Measurements from ENCODE around the gene MYO9A.

Gene MYO9A

DNA sequence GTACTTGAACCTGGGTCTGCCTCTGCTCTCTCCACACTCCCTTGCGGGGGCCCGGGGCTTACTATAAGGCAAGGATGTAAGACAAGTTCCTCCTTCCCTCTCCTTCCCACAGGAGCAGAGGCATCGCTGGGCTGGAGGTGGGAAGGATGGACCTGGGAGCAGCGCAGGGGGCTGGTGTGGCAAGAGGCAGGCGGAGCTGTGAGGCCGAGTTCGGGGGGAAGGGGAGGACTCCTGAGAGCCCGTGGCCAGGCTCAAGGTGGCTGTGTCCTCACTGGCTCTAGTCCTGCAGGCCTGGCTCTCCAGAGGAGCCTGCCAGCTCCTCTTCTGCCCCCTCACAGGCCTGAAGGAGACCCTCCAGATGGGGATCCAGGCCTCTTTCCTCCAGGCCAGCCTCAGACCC is 308.6 kb downstream of the MYO9A start:
- no peak for DNase-seq (ENCODE audit: low spot score)

DNA sequence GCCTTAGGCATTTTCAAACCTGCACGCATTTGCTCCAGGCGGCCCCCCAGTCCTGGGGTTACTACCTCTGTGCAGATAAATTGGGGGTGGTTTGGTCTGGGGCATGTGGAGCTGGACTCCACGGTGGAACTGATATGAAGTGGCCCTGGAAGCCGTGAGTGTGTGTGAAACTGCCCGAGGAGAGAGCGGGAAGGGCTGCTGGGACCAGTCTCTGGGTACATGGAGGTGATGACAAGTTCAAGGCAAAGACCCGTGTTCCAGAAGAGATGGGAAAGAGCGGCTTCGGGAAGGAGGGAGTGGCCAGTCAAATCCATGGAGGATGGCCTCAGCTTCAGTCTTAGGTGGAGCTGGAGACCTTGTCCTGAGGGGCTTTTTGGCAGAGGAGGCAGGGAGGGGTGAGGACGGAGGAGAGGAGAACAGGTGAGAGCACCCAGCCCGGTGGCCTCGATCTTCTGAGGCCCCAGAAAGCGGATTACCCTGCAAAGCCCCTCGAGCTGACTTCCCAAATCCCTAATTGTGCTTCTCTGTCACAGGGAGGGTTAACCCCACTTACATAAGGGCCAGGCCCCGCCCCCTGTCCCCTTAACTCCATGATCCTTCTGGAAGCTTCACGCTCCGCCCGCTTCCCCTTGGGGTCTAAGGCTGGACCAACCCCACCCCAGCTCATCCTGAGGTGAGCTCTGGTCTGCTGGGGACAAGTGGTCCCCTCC is 309.5 kb downstream of the MYO9A start:
- DNase-seq (ENCODE audit: low spot score), result no peak

DNA sequence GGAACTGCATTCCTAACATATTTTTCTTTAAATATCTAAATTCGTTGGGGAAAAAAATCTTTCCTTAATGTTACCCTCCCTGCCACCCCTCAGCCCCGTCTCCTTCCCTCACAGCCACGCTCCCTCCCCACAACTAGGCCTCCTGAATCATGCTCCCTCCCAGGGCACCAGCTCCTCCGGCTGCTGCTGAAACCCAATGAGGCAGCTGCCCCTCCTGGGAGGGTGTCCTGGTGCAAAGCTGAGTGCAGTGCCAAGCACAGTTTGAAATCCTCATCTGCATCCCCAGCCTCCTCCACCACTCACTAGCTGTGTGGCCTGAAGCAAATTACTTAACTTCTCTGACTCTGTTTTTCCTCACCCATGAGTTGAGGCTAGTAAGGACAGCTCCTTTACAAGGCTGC is 310.3 kb downstream of the MYO9A start:
- no peak for DNase-seq (ENCODE audit: low spot score)

DNA sequence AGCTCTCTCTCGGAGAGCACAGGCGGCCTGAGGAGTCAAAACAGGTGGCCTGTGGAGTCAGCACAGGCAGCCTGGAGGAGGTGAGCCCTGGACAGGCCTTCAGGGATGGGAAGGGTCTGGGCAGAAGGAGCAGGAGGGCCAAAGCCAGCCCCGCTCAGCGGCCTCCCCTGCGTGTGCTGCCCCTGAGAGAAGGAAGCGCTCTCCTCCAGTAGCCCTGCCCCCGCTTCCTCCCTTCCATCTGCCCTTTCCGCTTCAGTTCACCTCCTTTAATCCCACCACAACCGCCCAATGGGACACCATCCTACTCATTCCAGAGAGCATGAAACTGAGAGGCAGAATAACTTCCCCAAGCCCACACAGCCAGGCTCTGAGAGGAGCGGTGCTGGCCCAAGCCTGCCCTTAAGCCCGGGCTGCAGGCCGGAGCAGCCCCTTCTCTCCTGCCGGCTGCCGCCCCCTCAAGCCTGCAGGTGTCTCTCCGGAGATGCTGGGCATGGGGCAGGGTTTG is 310.8 kb downstream of the MYO9A start:
- DNase-seq (ENCODE audit: low spot score), result no peak

DNA sequence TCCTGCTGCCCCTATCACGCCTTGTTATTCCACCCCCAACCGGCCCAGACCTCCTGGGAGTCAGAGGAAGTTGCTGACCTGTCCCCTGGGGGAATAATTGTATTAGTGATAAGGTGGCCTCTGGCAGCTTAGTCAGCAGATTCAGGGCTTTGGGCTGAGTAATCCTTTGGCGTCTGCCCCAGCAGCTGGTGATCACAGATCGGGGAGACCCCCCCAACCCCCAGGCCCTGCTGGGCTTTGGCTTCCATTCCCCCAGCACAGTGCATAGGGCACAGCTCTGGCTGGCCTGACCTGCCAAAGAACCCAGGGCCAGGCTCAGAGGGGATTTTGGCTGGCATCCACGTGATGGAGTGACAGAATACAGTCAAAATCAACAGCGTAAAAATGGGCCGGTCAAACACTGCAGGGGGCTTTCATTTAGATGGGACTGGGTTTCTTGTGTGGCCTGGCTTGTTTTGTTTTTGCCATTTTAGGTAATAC is 311.5 kb downstream of the MYO9A start:
- no peak for DNase-seq (ENCODE audit: low spot score)

DNA sequence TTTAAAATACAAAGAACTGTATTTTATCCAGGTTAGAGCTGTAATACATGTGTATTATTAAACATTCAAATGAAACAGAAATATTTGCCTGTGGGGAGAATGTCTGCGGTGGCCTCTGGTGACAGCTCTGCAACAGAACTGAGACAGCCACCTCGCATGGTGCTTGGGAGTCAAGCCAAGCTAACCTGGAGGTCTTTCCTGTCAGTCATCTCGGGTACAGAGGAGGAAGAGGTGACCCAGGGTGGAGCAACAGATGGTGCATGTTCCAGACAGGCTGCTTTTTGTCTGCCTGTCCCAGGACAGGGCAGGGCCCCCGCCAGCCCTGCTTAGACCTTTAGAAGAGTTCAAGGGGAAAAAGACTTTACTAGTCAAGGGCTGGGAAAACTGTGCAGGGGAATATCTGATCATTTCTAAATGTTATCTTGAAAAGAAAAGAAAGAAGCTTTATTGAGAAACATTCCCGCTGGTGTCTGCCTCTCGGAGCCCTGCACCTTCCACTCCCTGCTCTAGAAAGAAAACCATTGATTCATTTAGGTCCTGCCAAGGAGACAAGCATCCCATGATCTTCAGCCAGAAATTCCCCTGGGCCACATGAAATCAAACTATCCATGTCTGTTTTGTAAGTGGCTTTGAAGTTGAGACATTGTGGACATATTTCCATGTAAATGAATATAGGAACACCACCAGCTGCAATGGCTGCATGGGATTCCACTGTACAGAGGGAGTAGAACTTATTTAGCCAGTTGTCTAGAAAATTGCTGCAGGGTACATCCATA is 313.1 kb downstream of the MYO9A start:
- DNase-seq (ENCODE audit: low spot score), result no peak

DNA sequence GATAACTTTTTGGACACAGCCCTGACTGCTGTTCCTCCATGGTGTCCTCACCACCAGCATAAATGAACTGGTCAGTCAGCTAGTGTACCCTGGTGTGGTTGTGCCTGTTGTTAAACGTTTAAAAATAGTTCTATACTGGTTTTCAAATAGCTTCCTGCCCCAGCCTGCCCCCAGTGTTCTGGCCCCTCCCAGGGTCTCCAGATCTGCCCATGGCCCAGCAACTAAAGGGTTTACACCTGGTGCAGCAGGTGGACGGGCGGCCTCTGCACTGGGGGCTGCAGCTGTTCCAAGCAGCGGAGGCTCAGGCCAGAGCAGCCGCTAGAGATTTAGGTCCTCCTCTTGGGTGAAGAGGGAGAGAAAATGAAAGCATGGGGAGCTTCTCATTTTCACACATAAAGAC is 313.7 kb downstream of the MYO9A start:
- no peak for DNase-seq (ENCODE audit: low spot score)

DNA sequence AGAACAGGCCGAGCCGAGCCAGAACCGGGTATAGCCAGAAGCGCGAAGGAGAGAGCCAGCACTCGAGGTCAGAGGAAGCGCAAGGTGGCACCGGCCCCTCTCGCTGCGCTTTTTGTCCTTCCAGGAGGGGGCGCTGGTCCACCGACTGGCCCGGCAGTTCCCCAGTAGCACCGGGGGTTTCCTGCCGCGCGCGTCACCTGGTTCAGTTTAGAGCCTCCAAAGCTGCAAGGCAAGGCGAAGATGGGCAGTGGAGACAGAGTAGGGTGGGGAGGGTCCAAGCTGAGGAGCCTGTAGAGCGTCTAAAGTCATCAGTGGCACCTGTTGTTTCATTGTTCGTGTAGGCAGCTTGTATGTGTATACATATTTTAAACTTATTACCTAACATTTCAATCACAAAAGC is 315.2 kb downstream of the MYO9A start:
- DNase-seq (ENCODE audit: low spot score), result no peak

- no peak for DNase-seq (ENCODE audit: low spot score)
These were observed 315.9 kb downstream of the MYO9A start for GRCh38 chr15:71801935-71802655.

DNA sequence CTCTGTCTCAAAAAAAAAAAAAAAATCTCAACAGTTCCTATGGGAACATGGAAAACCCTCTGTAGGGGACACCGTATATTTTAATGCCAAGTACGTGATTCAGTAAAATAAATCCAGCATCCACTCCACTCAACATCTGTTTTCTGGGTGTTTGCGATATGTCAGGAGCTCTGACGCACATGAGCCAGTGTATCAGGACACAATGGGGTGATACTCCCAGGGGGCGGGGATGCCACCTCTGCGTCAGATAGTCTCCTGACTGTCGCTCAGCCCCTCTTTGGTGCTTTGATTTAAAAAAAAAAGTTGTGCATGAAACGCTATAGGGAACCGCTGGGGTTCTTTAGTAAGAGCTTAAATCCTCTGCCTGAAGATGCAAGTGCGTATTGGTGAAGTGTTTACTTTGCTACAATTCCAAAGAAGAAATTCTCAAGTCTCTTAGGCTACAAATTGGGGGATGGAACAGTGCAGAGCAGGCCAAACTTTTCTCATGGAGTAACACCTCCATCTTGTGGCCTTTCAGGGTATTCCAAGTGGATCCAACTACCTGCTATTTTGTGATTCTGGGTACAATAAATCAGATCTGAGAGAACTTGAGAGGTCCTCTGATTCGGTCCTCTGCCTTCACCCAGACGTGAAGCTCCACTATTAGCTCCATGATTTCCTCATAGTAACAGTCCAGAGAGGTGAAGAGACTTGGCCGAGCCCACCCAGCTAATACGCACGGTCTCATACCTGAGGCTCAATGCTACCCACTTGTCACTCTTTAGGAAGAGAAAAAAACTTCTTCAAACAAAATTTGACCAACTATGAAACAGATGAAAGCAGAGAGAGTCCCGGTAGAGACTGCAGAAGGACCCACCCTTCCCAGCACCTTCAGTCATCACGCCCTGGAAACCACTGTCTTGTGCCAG is 316.9 kb downstream of the MYO9A start:
- peak; percentile 56 for DNase-seq (ENCODE audit: low spot score)

DNA sequence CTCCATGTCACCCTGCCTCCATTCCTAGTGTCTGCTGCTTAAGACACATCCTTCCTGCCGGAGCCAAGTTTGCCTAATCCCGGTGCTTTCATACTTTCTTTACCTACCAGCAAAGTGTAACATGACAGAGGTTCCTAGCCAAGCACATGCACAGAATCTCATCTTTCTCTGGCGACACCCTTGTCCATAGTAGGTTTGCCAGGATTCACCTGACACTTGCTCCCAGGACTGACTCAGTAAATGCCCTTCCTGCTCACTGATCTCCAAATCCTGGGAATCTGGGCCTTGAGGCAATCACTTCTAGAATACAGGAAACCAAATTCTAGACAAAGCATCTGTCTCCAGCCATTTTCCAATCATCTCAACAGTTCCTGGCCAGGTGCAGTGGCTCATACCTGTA is 317.8 kb downstream of the MYO9A start:
- no peak for DNase-seq (ENCODE audit: low spot score)

GRCh38 chr15:71798641-71799040 is 319.3 kb downstream of the MYO9A start:
- DNase-seq (ENCODE audit: low spot score), result no peak

DNA sequence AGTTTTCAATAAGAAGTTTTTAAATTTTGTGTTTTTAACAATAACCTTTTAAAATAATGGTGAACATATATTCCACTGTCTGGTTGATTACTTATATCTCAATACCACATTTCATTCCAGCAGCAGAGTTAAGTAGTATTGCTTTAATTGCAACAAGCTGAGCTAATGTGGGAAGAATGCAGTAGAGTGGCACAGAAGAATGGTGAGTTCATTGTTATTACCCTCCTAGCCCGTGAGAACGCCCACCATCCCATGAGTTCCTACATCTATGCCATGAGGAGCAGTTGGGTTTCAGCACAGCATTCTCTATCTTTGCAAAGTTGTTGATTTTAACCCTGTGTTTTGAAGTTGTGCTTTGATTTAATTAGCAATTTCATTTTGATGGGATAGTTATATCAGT is 325.4 kb downstream of the MYO9A start:
- no peak for DNase-seq (ENCODE audit: low spot score)

DNA sequence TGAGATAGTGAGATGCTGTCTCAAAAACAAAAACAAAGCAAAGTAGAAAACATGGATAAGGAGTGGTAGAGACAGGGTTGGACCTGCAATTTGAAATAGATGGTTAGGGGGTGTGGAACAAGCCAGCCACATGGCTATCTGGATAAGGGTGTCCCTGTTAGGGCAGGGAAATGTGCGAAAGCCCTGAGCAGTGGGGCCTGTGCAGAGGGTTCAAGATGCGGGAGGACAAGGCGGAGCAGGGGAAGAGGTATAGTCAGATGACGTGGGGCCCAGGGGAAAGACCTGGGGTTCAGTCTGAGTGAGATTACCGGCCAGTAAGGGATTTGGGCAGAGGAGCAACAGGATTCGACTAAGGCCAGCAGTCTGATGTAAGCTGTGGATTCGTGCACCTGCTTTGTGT is 326.0 kb downstream of the MYO9A start:
- DNase-seq (ENCODE audit: low spot score), result no peak

- DNase-seq (ENCODE audit: low spot score), result no peak
These were observed 327.9 kb downstream of the MYO9A start for GRCh38 chr15:71790081-71790480.

- DNase-seq (ENCODE audit: low spot score), result no peak
These were observed 328.3 kb downstream of the MYO9A start for GRCh38 chr15:71789616-71790015.

- no peak for DNase-seq (ENCODE audit: low spot score)
These were observed 329.0 kb downstream of the MYO9A start for GRCh38 chr15:71788646-71789579.

DNA sequence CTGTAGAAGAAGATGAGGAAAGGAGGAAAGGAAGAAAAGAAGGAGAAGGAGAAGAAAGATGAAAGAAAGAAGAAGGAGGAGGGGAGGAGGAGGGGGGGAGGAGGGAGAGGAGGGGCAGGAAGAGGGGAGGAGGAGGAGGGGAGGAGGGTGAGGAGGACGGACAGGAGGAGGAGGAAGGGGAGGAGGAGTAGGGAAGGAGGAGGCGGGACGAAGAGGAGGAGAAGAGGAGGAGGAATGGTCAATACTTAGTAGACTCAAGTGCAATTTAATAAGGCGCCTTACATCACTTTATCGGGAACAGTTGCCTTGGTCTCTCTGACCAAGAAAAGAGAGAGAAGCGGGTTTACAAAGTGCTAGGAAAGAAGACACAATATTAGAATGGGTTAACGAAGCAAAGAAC is 331.3 kb downstream of the MYO9A start:
- no peak for DNase-seq (ENCODE audit: low spot score)

- DNase-seq (ENCODE audit: low spot score), result no peak
These were observed 332.0 kb downstream of the MYO9A start for GRCh38 chr15:71785996-71786395.

DNA sequence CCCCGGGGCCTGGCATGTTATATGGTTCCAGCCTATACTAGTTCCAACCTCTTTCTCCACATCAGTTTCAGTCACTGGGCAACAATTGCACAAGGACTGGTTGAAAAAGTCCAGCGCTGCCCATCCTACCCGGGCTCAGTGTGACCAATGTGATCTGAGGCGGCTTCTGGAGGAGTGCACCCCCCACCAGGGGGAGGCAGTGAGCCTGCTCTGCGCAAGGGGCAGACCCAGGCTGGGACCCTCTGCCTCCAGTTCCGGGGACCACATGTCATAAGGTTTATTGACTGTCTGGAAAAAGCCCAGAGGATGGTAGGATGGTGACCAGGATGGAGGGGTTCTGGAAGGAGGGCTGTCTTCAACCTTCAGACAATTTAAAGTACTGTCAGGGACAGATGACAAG is 333.2 kb downstream of the MYO9A start:
- DNase-seq (ENCODE audit: low spot score), result no peak
